ENCODE data around the gene RERG.
A peak's percentile ranks its signal among the peaks of the same experiment; 100 is the strongest.
"Not testable (repeated sequence)": the region's sequence is repeated elsewhere in the genome, so short reads cannot be mapped to it uniquely, and the experiment has no call there.

Gene RERG, protein sequence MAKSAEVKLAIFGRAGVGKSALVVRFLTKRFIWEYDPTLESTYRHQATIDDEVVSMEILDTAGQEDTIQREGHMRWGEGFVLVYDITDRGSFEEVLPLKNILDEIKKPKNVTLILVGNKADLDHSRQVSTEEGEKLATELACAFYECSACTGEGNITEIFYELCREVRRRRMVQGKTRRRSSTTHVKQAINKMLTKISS

DNA sequence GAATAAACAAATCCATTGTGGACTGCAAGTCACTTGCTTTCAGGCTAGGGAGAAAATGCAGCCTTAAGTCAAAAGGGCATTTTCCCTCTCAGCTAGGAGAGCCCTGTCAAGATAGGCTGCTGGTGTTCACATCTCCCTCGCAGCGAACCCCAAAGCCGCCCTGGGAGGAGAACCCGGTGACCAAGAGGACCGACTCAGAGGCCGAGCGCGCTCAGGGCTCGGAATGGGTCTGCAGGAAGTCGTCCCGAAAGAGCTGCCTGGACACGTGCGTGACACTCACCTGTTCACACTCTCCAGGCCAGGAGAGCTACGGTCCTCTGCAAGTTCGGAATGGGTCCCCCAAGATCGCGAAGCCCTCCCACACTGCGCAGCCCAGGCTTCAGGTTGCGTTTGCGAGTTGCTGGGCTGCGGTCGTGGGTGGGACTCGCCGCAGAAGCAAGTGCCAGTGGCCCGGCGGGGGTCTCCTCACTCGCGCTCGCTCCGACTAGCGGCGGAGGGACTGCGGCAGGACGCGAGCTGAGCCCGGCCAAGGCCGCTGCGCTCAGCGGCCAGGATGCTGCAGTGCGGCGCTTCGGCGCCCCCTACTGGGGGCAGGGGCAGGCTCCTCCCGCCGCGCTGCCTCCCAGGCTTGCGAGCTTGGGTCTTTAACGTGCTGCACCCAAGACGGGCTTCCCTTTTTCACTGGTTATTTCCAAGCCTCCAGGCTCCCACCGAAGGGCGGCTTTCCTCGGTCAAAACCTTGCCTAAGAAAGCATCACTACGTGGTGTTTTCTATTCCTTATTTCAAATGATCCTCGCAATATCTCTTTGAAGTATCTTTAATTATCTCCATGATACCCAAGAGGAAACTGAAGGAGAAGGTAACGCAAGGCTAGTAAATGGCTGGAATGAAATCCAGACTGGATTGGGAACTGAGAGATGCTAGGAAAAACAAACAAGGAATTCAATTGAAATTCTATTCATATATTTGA, at the start of gene RERG:
Gene RERG (minus strand): TSS at position 503 of the 971 bp plus-strand sequence. CDS start 3,928 bp downstream, outside the sequence.
- DNase-seq (ENCODE audit: low read depth), result peak; percentile 76

DNA sequence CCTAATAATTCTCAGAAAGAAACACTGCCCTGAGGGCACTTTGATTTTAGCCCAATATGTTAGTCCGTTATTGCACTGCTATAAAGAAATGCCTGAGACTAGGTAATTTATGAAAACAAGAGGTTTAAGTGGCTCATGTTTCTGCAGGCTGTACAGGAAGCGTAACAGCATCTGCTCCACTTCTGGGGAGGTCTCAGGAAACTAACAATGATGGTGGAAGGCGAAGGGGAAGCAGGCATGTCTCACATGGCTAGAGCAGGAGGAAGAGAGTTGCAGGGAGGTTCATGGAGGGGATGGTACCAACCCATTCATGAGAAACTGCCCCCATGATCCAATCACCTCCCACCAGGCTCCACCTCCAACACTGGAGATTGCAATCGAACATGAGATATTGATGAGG, 49.4 kb upstream of the RERG start:
- DNase-seq (ENCODE audit: low read depth), result no peak

GRCh38 chr12:15268927-15269552, 47.8 kb upstream of the RERG start:
- DNase-seq (ENCODE audit: low read depth), result peak; percentile 13

DNA sequence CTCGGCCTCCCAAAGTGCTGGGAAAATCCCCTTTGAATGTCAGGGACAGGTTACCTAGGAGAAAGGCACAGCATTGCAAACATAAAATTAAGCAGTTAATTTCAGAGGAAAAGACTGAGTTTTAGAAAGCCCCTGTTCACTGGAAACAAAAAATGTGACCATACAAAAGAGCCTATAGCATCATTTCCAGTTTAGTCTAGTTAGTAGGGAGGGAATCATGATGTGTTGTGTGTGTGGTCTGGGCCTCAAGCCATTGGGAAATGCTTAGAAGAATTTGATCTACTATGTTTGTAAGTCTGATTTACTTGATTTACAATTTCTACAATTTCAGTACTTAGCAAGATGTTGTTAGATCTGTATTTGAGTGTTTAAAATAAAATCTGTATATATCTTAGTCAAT, 47.1 kb upstream of the RERG start:
- DNase-seq (ENCODE audit: low read depth), result no peak

GRCh38 chr12:15265875-15266274, 44.7 kb upstream of the RERG start:
- no peak for DNase-seq (ENCODE audit: low read depth)

- DNase-seq (ENCODE audit: low read depth), result no peak
These were observed 35.5 kb upstream of the RERG start for GRCh38 chr12:15256761-15257160.

- no peak for DNase-seq (ENCODE audit: low read depth)
These were observed 32.8 kb upstream of the RERG start for GRCh38 chr12:15253990-15254389.

- DNase-seq (ENCODE audit: low read depth), result no peak
These were observed 23.7 kb upstream of the RERG start for GRCh38 chr12:15244926-15245325.

- DNase-seq (ENCODE audit: low read depth), result no peak
These were observed 23.1 kb upstream of the RERG start for GRCh38 chr12:15244341-15244740.

GRCh38 chr12:15243102-15243501, 21.9 kb upstream of the RERG start:
- no peak for DNase-seq (ENCODE audit: low read depth)

DNA sequence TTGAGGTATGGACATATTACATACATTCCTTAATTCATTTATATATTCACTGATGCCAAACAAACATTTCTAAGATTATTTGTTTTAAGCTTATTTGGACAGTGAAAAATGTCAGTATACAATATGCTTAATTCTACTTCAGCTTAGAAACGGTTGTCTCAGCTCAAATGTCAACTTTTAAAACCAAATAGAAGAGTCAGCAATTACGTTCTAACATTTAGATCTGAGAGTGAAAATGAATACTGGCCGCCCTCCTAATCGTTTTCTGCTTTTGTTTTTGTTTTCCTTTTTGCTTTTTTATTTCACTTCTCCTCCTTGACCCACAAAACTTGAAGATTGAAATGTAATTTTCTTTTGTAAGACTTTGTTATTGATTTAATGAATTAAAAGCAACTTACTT, 19.7 kb upstream of the RERG start:
- no peak for DNase-seq (ENCODE audit: low read depth)

- DNase-seq (ENCODE audit: low read depth), result no peak
These were observed 13.3 kb upstream of the RERG start for GRCh38 chr12:15234508-15234907.

DNA sequence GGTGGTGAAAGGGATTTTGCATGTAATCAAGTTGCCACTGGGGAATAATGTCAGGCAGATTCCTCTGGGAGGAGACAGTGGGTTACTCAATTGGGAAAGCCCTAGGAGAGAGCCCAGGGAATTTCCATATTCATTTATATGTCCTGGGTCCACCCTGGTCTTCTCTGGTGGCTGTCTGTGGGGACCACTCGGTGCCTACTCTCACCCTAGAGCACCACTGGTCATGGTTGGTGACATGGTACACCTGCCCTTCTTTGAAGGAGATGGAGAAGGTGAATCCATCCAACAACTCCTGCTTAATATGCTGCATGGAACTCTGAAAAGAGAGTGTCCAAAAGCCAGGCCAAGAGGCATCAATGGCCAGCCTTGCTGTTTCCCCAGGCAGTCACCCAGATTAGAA, 12.8 kb upstream of the RERG start:
- no peak for DNase-seq (ENCODE audit: low read depth)

- DNase-seq (ENCODE audit: low read depth), result no peak
These were observed 11.7 kb upstream of the RERG start for GRCh38 chr12:15232959-15233358.

- no peak for DNase-seq (ENCODE audit: low read depth)
These were observed 10.3 kb upstream of the RERG start for GRCh38 chr12:15231493-15231892.

DNA sequence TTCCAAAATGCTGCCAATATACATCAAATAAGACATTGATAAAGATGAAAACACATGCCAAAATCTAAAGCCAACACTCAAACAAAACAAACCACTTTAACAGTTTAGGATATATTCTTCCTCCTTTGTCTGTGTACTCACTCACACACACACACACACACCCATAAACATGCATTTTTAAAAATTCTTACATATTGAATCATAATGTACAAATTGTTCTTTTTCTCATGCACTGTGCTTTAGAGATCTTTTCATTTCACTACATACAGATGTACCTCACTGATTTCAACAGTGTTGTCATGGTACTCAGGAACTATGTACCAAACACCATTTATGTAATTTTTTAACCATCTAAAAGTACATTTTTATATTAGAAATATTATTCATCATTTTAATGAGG, 9.5 kb upstream of the RERG start:
- no peak for DNase-seq (ENCODE audit: low read depth)

GRCh38 chr12:15230137-15230536, 8.9 kb upstream of the RERG start:
- no peak for DNase-seq (ENCODE audit: low read depth)

- no peak for DNase-seq (ENCODE audit: low read depth)
These were observed 5.9 kb upstream of the RERG start for GRCh38 chr12:15227004-15227679.

DNA sequence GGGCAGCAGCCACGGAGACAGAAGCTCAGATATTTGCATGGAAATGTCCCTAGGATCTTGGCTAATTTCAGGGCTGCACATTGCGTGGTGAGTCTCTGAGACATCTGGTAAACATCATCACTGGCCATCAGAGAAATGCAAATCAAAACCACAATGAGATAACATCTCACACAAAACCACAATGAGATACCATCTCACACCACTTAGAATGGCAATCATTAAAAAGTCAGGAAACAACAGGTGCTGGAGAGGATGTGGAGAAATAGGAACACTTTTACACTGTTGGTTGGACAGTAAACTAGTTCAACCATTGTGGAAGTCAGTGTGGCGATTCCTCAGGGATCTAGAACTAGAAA, 4.6 kb upstream of the RERG start:
- not testable (repeated sequence) for DNase-seq (ENCODE audit: low read depth)

GRCh38 chr12:15225136-15225862, 4.1 kb upstream of the RERG start:
- no peak for DNase-seq (ENCODE audit: low read depth)

GRCh38 chr12:15222219-15222618, 1.0 kb upstream of the RERG start:
- DNase-seq (ENCODE audit: low read depth), result no peak

- no peak for DNase-seq (ENCODE audit: low read depth)
These were observed 766 bp downstream of the RERG start for GRCh38 chr12:15220451-15220850.
